Panc1 (cell line): ENCODE results near the gene C6orf89.

Experiments used
- SIN3A ChIP-seq: IDR thresholded peaks from 2 replicates; pipeline ENCODE4 v1.6.1; 2012; ENCODE audit warnings: low read depth, mild to moderate bottlenecking, low read length, moderate library complexity, borderline replicate concordance; ENCODE audit not compliant: insufficient read depth
- TF ChIP-seq, protein P1 (sequence below): fragments of 450-650 bp; IDR thresholded peaks from 2 replicates; pipeline ENCODE4 v1.5.1; 2017; ENCODE audit warnings: mild to moderate bottlenecking
- TF ChIP-seq, protein P2 (sequence below), 2 experiments: IDR thresholded peaks; 2 replicates each; pipeline ENCODE4 v1.6.1; 2011 to 2012; ENCODE audit warnings: low read depth in 2 of 2, control low read depth in 1 of 2, low read length in 1 of 2, mild to moderate bottlenecking in 1 of 2, moderate library complexity in 1 of 2; ENCODE audit not compliant: insufficient read depth in 1 of 2

DNA sequence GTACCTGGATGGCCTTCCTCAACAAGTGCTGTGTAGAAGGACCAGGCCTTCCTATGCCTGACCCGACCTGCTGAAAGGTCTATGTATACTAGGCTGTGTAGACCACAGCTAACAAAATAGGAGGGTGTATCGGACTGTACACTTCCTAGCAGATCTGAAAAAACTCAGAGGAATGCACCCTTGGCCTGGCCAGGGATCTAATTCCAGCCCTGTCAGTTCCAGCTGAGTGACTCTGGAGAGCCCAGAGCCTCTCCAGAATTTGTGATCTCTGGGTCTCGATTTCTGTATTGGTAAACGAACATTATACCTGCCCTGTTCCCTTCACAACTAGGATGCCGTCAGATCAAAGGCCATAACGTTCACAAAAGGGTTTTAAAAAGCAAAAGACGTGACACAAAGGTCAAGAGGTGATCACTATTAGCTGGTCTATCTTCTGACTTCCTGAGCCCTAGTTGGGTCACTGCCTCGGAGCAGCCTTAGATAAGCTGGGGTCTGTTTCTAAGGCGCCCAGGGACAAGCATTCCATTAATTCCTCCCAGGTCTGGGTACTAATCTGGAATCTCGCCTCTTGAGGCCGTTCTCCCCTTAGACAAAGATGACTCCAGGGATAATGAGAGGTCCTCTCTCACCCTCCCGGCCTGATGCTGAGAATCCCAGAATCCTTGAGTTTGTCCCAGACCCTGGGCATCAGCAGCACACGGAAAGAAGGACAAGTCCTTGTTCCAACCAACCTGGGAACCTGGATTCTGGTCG lies 86.3 kb downstream of the C6orf89 start:
- TF ChIP-seq, protein P1, sequence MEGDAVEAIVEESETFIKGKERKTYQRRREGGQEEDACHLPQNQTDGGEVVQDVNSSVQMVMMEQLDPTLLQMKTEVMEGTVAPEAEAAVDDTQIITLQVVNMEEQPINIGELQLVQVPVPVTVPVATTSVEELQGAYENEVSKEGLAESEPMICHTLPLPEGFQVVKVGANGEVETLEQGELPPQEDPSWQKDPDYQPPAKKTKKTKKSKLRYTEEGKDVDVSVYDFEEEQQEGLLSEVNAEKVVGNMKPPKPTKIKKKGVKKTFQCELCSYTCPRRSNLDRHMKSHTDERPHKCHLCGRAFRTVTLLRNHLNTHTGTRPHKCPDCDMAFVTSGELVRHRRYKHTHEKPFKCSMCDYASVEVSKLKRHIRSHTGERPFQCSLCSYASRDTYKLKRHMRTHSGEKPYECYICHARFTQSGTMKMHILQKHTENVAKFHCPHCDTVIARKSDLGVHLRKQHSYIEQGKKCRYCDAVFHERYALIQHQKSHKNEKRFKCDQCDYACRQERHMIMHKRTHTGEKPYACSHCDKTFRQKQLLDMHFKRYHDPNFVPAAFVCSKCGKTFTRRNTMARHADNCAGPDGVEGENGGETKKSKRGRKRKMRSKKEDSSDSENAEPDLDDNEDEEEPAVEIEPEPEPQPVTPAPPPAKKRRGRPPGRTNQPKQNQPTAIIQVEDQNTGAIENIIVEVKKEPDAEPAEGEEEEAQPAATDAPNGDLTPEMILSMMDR = no peak
- TF ChIP-seq, protein P2, sequence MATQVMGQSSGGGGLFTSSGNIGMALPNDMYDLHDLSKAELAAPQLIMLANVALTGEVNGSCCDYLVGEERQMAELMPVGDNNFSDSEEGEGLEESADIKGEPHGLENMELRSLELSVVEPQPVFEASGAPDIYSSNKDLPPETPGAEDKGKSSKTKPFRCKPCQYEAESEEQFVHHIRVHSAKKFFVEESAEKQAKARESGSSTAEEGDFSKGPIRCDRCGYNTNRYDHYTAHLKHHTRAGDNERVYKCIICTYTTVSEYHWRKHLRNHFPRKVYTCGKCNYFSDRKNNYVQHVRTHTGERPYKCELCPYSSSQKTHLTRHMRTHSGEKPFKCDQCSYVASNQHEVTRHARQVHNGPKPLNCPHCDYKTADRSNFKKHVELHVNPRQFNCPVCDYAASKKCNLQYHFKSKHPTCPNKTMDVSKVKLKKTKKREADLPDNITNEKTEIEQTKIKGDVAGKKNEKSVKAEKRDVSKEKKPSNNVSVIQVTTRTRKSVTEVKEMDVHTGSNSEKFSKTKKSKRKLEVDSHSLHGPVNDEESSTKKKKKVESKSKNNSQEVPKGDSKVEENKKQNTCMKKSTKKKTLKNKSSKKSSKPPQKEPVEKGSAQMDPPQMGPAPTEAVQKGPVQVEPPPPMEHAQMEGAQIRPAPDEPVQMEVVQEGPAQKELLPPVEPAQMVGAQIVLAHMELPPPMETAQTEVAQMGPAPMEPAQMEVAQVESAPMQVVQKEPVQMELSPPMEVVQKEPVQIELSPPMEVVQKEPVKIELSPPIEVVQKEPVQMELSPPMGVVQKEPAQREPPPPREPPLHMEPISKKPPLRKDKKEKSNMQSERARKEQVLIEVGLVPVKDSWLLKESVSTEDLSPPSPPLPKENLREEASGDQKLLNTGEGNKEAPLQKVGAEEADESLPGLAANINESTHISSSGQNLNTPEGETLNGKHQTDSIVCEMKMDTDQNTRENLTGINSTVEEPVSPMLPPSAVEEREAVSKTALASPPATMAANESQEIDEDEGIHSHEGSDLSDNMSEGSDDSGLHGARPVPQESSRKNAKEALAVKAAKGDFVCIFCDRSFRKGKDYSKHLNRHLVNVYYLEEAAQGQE (IDR thresholded peaks at IDR 0.05; ENCODE audit: insufficient read depth in 1 of 2, low read depth in 2 of 2, low read length in 1 of 2) = no peak
- TF ChIP-seq SIN3A = no peak
